ENCODE data around the gene ABCC5.

The ABCC5 gene

GRCh38 chr3:183968666-183969245 lies 48.9 kb downstream of the ABCC5 start:
- DNase-seq = no peak

- DNase-seq = no peak
Observed at GRCh38 chr3:183967693-183968092, 50.0 kb downstream of the ABCC5 start.

- no peak for DNase-seq
Observed at GRCh38 chr3:183966361-183966791, 51.3 kb downstream of the ABCC5 start.

GRCh38 chr3:183962807-183963206 lies 54.9 kb downstream of the ABCC5 start:
- no peak for DNase-seq

- no peak for DNase-seq
Observed at GRCh38 chr3:183959214-183959613, 58.5 kb downstream of the ABCC5 start.

GRCh38 chr3:183958775-183959174 lies 58.9 kb downstream of the ABCC5 start:
- no peak for DNase-seq

GRCh38 chr3:183958226-183958625 lies 59.5 kb downstream of the ABCC5 start:
- no peak for DNase-seq

- DNase-seq = no peak
Observed at GRCh38 chr3:183954875-183955274, 62.8 kb downstream of the ABCC5 start.

GRCh38 chr3:183953471-183954070 lies 64.1 kb downstream of the ABCC5 start:
- no peak for DNase-seq

GRCh38 chr3:183951459-183951858 lies 66.2 kb downstream of the ABCC5 start:
- no peak for DNase-seq

GRCh38 chr3:183949690-183950089 lies 68.0 kb downstream of the ABCC5 start:
- no peak for DNase-seq

- no peak for DNase-seq
Observed at GRCh38 chr3:183946037-183946436, 71.6 kb downstream of the ABCC5 start.

- no peak for DNase-seq
Observed at GRCh38 chr3:183944775-183945174, 72.9 kb downstream of the ABCC5 start.

GRCh38 chr3:183943739-183944138 lies 73.9 kb downstream of the ABCC5 start:
- DNase-seq = no peak

- DNase-seq = no peak
Observed at GRCh38 chr3:183941216-183941615, 76.5 kb downstream of the ABCC5 start.

- no peak for DNase-seq
Observed at GRCh38 chr3:183937601-183938286, 79.9 kb downstream of the ABCC5 start.

GRCh38 chr3:183933160-183933559 lies 84.5 kb downstream of the ABCC5 start:
- DNase-seq = no peak

GRCh38 chr3:183931881-183932280 lies 85.8 kb downstream of the ABCC5 start:
- DNase-seq = no peak

- no peak for DNase-seq
Observed at GRCh38 chr3:183930086-183930485, 87.6 kb downstream of the ABCC5 start.

GRCh38 chr3:183927059-183927458 lies 90.6 kb downstream of the ABCC5 start:
- DNase-seq = no peak

GRCh38 chr3:183924956-183925355 lies 92.7 kb downstream of the ABCC5 start:
- DNase-seq = no peak

- DNase-seq = no peak
Observed at GRCh38 chr3:183924543-183924942, 93.1 kb downstream of the ABCC5 start.

- no peak for DNase-seq
Observed at GRCh38 chr3:183922421-183922820, 95.3 kb downstream of the ABCC5 start.

- DNase-seq = no peak
Observed at GRCh38 chr3:183921096-183921495, 96.6 kb downstream of the ABCC5 start.

GRCh38 chr3:183920416-183920815 lies 97.3 kb downstream of the ABCC5 start:
- DNase-seq = no peak

All from stimulated activated CD4-positive, alpha-beta T cell treated with anti-CD3 and anti-CD28 coated beads, Interleukin-2, amount 100 ng/mL, for 24 hours (primary cell).